ENCODE measurements around the gene SMYD3. TPM values are rescaled to one million over a fixed set of nuclear protein-coding genes. Genes with fewer than 3 reads are reported as not detected.

The SMYD3 gene
- total and polyA plus RNA-seq, 12 donors, result 13.5 to 78.2 (median 26.8) TPM

- no peaks in the 10 kb centered on the region for H3K4me1 ChIP-seq (replicated peaks in 1 of 2)
- 92 to 100% (median 95%) methylated on average over 1 of the region's 1 CpG for WGBS, 4 donors
- H3K27me3 ChIP-seq, result no peaks in the 10 kb centered on the region
- intact Hi-C loops (cut with DNase I), result no loop called here
- DNase-seq, result no peak
- H3K9me3 ChIP-seq (replicated peaks in 1 of 3), result no peaks in the 10 kb centered on the region
- no peaks in the 10 kb centered on the region for H3K36me3 ChIP-seq (replicated peaks in 1 of 2)
- H3K4me3 ChIP-seq, result no peak overlapping the region
- no peak overlapping the region for H3K27ac ChIP-seq
- TF ChIP-seq CTCF (IDR thresholded peaks at IDR 0.05), result no peak
Measured at GRCh38 chr1:245887829-245888228, 619.2 kb downstream of the SMYD3 start.

- no peak for TF ChIP-seq CTCF (IDR thresholded peaks at IDR 0.05)
- no peak for TF ChIP-seq POLR2A (IDR thresholded peaks at IDR 0.05)
- intact Hi-C loops (cut with DNase I), result no loop called here
- Histone ChIP-seq H3K27ac (no peak overlapping the region), H3K4me3 (no peak overlapping the region), H3K4me1 (replicated peaks in 1 of 2) (no peaks in the 10 kb centered on the region), H3K36me3 (replicated peaks in 1 of 2) (no peaks in the 10 kb centered on the region), H3K27me3 (no peaks in the 10 kb centered on the region), H3K9me3 (replicated peaks in 1 of 3) (no peaks in the 10 kb centered on the region)
- DNase-seq, result no peak
- 71 to 93% (median 80%) methylated on average over 10 of the region's 10 CpGs for WGBS, 4 donors
Measured at GRCh38 chr1:245881767-245882391, 625.2 kb downstream of the SMYD3 start.

GRCh38 chr1:245880754-245881403 is 626.2 kb downstream of the SMYD3 start:
- intact Hi-C loops (cut with DNase I), result no loop called here
- no peak for TF ChIP-seq POLR2A (IDR thresholded peaks at IDR 0.05)
- no peak for TF ChIP-seq CTCF (IDR thresholded peaks at IDR 0.05)
- Histone ChIP-seq H3K36me3 (replicated peaks in 1 of 2) (no peaks in the 10 kb centered on the region), H3K27ac (no peak overlapping the region), H3K9me3 (replicated peaks in 1 of 3) (no peaks in the 10 kb centered on the region), H3K4me1 (replicated peaks in 1 of 2) (peaks cover 0 to under 1% of the 10 kb centered on the region in 2 donors), H3K4me3 (no peak overlapping the region), H3K27me3 (no peaks in the 10 kb centered on the region)
- DNase-seq, result no peak
- 76 to 89% (median 86%) methylated on average over 3 of the region's 3 CpGs for WGBS, 4 donors

- whole genome bisulfite sequencing, 4 donors, result 93 to 97% (median 96%) methylated on average over 10 of the region's 10 CpGs
- Histone ChIP-seq H3K27me3 (no peaks in the 10 kb centered on the region), H3K9me3 (replicated peaks in 1 of 3) (no peaks in the 10 kb centered on the region), H3K4me3 (no peak overlapping the region), H3K27ac (no peak overlapping the region), H3K36me3 (replicated peaks in 1 of 2) (no peaks in the 10 kb centered on the region), H3K4me1 (replicated peaks in 1 of 2) (peaks cover 4 to 19% of the 10 kb centered on the region in 2 donors)
- TF ChIP-seq POLR2A (IDR thresholded peaks at IDR 0.05) (no peak), CTCF (IDR thresholded peaks at IDR 0.05) (no peak)
- DNase-seq, result no peak
- intact Hi-C loops (cut with DNase I), result no loop called here
Measured at GRCh38 chr1:245879091-245879490, 628.0 kb downstream of the SMYD3 start.

Measured in adrenal gland (tissue), 12 donors.